A673 (cell line): ENCODE results near the gene PBX1.

Experiments used
- EZH2 ChIP-seq: fragments of 200-600 bp; sonication (generic); IDR thresholded peaks from 2 replicates; pipeline ENCODE4 v1.6.1; 2017; ENCODE audit warnings: borderline replicate concordance, low read depth, mild to moderate bottlenecking, mixed read lengths, antibody characterized with exemption, low read length; ENCODE audit not compliant: poor library complexity, severe bottlenecking
- TF ChIP-seq, protein P1 (sequence below): fragments of 300-800, 200-600 bp; sonication (generic); conservative IDR thresholded peaks from 2 replicates; pipeline ENCODE4 v1.5.1; 2017; ENCODE audit warnings: low read depth, mild to moderate bottlenecking, antibody characterized with exemption, low read length, moderate library complexity, mixed read lengths

DNA sequence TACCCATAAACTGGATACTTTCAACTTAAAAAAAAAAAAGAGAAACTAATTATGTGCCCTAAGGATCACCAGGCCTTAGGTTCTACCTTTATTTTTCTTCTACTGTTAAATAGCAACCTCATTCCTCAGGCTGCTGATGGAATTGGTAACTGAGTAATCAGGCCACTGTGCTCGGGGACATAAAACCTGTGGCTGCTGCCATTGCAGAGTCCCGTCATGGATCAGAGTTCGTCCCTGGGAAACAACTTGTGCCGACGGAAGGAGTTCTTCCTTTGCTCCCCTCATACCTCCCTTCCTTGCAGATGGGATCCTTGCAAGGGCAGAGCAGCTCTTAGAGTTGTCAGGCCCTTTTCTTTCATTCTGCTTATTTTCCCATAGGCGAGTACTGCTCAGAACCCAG lies 123.6 kb downstream of the PBX1 start:
- TF ChIP-seq, protein P1, sequence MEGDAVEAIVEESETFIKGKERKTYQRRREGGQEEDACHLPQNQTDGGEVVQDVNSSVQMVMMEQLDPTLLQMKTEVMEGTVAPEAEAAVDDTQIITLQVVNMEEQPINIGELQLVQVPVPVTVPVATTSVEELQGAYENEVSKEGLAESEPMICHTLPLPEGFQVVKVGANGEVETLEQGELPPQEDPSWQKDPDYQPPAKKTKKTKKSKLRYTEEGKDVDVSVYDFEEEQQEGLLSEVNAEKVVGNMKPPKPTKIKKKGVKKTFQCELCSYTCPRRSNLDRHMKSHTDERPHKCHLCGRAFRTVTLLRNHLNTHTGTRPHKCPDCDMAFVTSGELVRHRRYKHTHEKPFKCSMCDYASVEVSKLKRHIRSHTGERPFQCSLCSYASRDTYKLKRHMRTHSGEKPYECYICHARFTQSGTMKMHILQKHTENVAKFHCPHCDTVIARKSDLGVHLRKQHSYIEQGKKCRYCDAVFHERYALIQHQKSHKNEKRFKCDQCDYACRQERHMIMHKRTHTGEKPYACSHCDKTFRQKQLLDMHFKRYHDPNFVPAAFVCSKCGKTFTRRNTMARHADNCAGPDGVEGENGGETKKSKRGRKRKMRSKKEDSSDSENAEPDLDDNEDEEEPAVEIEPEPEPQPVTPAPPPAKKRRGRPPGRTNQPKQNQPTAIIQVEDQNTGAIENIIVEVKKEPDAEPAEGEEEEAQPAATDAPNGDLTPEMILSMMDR = no peak
- no peak for TF ChIP-seq EZH2
